ENCODE results near the gene PTGIR.
"Not testable (repeated sequence)": the region's sequence is repeated elsewhere in the genome, so short reads cannot be mapped to it uniquely, and the experiment has no call there.

Gene PTGIR

DNA sequence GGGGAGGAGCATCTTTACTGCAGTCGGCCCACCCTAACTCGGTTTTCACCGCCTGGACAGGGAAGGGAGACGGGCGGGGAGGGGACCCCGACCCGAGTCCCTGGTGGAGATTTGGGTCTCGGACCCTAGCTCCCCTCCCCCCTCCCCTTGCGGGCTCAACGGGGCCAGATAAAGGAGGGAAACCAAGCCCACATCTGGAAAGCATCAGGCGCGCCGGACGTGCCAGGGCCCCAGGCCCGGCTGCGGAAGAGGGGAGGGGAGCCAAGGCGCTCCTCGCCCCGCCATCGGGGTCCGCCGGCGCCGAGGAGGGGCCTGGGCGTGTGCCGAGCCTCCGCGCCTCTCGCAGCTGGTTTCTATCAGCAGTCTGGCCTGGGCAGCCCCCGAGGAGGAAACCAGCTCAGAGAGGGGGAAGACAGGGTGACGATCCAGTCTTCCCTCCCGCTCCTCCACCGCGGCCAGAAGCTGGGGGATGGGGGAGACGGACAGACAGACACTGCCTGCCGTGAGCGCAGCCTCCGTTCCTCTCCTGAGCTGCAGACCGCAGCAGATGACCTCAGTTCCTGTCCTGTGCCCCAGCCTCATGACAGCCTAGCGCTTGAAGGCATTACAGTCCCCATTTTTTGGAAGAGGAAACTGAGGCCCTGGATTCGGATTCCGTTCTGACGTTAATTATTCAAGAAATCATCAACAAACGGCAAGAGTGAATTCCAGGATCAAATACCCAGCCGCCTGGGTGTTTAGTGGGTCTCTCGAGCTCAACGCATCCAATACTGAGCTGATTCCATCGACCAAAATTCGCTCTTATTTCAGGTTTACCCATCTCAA is 14.7 kb upstream of the PTGIR start:
- DNase-seq, result no peak

DNA sequence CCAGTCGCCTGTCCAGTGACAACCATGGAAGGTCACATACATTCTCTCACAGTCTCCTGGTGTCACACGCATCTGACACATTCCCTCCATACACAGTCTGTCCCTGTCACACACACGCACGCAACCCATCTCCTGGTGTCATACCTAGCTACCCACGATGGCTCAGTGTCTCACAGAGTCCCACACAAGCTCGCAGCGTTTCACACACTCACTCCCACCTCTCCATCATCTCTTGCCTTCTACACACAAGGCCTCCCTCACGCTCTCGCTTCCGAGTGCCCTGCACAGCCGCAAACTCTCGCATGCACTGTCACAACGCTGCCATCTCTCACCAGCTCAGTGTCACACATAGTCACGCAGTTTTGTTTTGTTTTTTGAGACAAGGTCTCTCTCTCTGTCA is 12.3 kb upstream of the PTGIR start:
- no peak for DNase-seq

DNA sequence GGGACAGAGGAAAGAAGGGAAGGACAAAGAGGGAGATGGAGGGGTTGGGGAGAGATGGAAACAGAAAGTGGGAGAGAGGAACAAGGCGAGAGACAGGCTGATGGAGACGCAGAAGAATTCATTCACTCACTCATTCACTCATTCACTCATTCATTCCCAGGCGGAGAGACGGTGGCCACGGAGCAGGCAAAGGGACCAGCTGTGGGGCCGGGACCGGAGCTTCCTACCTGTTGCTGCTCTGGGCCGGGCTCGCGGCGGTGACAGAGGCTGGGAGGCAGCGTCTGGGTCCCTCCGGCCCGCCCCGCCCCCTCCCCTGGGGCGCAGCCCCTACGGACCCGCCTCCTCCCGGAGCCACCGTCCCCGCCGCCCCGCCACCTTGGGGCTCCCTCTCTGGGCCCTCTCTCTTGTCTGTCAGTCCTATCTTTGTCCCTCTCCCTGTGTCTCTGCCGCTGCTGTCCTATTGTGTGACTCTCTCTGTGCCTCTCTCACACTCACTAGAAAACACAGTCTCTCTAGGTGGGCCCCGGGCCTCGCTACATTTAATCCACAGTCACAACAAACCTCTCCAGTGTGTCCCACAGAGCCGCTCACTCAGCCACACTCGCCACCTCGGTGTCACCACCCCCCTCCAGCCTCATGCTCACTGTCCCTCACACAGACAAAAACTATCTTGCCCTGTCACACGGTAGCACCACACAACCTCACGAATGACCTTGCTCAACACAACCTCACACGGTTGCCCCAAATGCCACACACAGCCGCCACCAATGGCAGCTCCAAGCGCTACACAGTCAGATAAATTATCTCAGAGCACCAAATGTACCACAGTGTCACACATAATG is 11.3 kb upstream of the PTGIR start, which contains the start of gene GNG8:
Gene GNG8 (minus strand): TSS at position 283 of the 842 bp plus-strand sequence. CDS start 1,520 bp downstream, outside the sequence.
- DNase-seq, result no peak

DNA sequence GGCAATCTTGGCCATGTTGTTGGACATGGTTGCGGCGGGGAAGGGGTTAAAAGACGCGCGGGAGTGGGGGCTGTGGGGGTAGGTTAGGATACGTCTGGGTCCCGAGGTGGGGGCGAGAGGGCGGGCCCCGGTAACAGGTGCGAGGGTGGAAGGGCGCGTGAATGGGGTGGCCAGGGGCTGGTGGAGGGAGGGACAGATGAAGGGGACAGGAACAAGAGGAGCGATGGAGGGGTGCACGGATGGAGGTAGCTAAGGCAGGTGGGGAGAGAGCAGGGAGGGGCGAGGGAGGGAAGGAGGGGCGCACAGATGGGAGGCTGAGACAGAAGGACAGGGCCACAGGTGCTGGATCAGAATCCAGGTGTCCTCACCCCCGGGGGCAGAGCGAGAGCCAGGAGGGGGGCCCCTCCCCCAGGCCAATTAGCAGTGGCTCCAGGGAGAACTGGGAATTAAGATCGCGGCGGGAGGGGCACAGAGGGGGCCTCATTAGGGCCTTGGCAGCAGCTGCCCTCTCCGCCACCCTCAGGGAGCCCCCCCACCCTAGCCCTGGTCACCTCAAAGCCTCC is 9.8 kb upstream of the PTGIR start:
- DNase-seq, result no peak

DNA sequence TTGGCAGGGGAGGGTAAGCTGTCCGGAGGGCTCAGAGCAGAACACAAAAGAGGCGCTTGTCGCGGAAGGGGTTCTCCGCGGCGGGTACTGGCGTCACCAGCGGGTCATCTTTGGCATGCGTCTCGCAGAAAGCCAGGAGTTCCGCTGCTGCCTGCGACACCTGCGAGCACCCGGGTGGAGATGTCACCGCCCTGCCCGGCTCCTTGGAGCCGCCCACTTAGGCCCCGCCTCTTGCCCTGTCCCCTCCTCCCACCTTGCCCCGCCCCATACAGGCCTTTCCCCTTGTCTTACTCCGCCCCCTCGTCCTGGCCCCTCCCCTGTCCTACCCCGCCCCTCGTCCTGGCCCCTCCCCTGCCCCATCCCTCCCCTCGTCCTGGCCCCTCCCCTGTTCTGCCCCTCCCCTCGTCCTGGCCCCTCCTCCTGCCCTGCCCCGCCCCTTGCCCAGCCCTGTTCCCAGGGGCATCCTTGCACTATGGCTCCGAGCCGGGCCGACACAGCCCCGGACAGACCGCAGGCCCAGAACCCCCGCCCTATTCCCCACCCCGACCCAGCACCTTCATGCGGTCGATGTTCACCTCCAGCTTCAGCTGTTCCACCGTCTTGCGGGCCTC is 9.3 kb upstream of the PTGIR start:
- DNase-seq, result peak; percentile 92 to 93

DNA sequence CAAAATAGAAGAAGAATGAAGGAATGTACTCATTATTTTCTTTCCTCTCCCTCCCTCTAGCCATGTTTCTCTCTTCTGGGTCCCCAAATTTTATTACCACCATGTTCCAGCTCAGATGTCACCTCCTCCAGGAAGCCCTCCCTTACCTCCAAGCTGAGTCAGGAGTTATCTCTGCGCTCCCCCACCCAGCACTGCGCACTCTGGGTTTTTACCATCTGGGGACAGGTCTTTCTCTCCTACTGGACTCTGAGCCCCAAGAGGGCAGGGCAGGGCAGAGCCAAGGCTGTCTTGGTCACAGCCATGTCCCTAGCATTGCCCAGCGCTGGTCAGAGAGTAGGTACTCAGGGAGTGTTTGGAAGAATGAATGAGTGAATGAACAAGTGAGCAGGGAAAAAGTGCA is 8.2 kb upstream of the PTGIR start:
- no peak for DNase-seq

DNA sequence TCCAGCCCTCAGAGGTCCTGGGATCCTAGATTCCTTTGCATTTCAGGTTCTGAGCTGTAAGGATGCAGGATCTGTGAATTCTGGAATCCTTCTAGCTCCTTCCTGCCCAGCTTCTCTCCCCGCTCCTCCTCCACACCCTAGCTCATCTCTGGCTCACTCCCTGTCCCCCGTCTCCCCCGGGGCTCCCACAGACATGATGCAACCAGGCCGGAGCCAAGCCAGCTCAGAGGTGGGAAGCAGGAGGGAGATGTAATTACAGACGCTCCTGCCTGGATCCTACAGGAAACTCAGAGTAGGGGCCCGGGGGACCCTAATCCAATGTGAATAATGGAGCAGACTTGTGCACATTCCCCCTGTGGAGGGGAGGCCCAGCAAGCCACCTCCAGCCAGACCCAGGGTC is 6.6 kb upstream of the PTGIR start:
- no peak for DNase-seq

DNA sequence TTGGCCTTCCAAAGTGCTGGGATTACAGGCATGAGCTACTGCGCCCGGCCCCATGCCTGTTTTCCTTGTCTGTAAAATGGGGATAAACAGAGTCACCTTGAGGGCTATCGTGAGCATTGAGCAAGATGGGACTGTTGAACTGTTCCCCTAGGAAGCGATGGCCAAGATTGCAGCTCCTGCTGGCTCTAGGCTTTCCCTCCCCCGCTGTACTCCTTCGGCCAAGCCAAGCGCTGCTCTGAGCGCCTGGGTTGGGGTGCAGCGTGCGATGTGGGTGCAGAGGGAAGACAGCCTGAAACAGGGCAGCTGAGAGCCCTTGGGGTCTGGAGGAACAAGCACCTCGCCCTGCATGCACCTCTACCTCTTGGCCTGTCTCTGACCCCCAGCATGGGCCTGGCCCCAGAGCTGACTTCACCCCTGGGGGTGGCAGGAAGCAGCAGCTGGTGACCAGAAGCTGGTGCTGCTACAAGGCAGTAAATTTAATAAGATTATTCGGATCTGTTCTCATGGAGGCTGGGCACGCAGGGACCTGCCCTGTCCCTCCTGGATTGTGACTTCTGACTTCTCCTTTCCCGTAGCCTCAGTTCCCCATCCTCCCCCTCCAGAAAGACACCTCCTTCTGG is 5.8 kb upstream of the PTGIR start:
- no peak for DNase-seq

DNA sequence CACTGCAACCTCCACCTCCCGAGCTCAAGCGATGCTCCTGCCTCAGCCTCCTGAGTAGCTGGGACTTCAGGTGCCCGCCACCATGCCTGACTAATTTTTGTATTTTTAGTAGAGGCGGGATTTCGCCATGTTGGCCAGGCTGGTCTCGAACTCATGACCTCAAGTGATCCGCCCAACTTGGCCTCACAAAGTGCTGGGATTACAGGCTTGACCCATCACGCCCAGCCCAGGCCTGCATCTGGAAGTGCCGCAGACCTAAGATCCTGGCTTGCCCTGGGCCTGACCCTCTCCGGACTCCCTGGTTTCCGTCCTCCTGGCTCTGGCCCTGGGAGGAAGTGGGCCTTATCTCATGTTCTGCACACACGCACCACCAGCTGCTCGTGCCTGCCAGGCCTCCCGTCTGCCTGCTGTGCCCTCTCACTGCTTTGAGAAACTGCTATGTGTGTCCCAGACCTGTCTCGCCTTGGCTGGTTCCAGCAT is 4.7 kb upstream of the PTGIR start:
- no peak for DNase-seq

DNA sequence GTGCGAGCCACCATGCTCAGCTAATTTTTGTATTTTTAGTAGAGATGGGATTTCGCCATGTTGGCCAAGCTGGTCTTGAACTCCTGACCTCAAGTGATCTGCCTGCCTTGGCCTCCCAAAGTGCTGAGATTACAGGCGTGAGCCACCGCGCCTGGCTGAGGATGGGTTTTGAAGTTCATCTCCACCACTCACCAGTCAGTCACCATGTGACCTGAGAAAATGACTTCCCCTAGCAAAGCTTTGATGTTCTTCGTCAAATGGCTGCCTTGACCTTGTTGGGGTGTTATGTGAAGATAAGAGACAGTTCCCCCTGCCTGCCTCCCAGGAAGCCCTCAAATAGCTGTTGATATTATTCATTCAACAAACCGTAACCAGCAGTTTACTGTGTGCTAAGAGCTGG is 4.1 kb upstream of the PTGIR start:
- not testable (repeated sequence) for DNase-seq

DNA sequence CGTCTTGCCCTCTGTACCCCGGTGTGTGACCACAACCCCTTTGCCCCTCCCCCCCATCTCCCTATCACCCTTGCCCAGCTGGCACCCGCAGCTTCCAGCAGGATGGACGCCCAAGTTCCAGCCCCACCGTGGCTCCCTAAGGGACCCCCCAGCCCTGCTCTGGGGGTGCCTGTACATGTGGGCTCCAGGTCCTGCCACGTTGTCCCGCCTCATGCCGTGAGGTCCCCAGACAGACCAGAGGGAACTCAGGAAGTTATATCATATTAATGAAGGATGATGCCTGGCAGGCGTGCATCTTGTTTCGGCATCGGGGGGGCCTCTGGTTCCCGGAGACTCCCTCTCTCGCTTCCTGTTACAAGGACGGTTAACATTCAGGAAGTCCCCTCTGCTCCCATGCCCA is 1.6 kb upstream of the PTGIR start:
- no peak for DNase-seq

DNA sequence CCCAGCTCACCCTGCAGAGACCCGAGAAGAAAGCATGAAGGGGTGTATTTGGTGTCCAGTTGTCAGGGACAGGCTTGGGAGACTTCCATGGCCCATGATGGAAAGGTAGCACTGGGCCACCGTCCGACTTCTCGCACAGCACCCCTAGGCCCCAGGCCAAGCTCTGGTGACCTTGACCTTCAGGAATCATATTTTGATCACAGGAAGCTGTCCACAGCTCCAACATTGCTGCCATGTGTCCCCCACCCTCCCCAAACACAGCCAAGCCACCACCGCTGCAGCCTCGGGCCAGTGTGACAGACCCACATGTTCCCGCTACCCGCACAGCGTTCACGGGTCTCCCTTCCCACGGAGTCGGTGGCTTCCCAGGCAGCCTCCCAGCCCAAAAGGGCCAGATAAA is 842 bp upstream of the PTGIR start:
- DNase-seq, result no peak

DNA sequence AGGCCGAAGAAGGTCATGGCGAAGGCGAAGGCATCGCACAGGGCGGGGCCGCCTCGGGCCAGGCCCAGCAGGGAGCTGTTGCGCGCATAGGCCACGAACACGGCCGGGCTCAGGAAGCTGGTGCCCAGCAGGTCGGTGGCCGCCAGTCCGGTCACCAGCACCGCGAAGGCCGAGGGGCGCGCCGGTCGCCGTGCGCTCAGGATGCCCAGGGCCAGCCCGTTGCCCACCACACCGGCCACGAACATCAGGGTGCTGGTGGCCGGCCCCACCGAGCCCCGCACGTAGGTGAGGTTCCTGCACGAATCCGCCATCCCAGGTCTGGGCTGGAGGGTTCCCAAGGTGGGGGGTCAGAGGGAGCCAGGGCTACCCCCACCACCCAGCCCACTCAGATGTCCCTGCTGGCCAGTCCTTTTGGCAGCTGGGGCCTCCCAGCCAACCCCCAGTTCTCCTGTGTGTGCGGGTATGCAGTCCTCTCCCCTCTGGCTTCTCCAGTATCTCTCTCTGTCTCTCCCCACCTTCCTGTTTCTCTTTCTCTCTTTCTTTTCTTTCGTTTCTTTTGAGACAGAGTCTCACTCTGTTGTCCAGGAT is 880 bp downstream of the PTGIR start:
- no peak for DNase-seq

DNA sequence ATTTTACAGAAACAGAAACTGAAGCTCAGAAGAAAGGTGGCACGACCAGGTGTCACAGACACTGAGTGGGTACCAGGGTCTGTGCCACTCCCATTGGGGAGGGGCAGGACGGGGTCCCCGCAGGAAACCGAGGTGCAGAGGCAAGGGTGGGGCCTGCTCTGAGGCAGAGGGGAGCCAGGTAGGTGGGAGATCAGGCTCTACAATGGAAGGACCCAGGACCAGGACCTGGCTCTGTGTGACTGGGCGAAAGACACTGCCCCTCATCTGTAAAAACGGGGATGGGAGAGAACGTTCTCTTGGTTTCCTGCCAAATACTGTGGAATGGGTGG is 2.8 kb downstream of the PTGIR start:
- no peak for DNase-seq

DNA sequence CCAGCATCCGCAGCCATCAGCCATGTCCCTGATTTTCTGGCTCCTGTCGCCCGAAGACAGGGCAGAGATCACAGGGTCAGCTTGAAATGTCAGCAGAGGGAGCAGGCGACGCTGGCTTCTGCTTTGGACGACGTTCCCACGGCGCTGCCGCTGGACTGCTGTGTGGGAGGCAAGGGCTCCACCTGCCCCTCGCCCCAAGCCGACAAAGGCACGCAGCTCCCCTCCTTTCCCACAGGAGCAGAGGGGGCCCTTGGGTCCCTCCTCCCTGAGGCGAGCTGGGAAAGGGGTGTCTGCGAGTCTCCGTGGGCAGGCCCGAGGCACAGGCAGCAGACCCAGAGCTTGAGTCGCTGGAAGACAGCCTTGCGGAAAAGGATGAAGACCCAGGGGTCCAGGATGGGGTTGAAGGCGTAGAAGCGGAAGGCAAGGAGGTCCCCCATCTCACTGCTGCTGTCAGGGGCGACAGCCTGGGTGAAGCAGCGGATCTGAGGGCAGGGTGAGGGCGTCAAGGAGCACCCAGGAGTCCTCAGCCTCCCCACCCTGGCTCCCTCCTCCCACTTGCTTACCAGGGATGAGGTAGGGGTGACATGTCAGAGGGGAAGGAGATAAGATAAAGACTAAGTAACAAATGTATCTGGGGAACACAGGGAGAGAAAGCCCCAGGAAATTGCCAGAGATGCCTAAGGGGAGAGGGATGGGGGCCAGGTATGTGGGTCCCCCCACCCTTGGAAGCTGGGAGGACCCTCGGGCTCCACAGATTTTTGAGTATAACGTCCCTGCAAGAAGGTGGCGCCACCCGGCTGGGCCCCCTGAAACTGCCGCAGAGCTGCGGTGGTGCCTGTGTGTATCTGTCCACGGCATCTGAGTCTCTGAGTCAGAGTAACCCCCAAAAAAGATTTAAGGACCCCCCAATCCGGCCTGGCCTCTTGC is 3.4 kb downstream of the PTGIR start:
- no peak for DNase-seq

DNA sequence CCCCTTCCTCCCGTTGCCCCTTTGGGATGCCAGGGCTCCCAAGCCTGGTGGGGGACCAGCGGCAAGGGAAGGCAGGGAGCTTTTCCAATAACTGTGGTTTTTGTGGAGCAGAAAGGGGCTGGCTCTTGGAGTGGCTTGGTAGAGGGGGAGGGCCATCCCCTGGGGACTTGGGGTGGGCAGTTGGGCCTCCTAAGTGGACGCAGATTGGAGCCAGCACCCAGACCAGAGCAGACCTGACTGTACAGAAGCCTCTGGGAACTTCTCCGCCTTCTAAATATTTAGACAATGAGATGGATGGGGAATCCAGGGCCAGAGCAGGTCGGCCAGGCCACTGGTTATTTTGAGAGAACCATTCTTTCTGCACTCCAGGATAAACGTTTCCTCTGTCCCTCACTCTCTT is 4.2 kb downstream of the PTGIR start:
- DNase-seq, result no peak

DNA sequence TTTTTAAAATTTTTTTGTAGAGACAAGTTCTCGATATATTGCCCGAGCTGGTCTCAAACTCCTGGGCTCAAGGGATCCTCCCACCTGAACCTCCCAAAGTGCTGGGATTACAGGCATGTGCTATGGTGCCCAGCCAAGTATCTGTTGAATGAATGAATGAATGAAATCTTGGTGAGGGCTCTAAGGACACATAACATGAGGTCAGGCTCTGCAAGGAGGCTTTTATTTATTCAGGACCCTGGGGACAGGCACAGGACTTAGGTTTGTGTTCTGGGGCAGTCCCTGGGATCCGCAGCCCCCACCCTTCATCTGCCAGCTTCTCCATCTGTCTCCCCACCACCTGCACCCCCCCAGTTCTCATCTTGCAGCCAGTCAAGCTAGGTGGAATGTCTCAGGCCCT is 4.6 kb downstream of the PTGIR start:
- no peak for DNase-seq

DNA sequence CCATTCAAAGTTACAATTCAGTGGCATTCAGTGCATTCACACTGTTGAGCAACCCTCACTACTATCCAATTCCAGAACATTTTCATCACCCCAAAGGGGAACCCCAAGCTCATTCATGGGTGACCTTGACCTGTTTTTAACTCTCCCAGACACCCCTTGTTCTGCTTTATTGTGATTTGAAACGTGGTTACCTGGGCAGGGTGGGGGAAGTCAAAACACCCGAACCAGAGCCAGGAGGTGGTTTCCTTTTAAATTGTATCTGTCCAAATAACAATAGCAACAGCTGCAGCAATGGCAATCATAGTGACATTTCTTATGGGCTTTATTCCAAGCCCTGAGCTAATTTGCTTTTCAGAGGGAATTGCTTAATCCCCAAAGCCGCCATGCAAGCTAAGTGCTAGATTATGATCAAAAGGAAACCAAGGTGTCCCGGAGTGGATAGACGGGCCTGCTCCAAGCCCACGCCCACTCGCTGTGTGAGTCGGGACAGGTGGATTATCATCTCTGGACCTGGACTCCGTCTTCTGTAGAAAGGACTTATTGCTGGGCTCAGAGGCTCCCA is 6.1 kb downstream of the PTGIR start:
- DNase-seq, result no peak

DNA sequence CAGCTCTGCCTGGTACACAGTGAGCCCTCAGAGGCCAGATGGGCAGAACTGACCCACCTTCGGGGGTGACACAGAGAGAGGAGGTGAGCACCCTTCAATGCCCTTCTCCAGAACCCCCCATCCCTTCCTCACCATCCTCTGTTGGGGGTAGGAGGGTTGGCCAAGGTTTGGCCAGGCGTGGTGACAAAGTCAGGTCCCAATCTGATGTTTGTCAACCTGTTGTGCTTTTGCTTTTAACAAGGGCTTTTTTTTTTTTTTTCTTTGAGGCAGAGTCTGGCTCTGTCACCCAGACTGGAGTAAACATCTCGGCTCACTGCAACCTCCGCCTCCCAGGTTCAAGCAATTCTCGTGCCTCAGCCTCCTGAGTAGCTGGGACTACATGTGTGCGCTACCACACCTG is 7.3 kb downstream of the PTGIR start:
- no peak for DNase-seq

DNA sequence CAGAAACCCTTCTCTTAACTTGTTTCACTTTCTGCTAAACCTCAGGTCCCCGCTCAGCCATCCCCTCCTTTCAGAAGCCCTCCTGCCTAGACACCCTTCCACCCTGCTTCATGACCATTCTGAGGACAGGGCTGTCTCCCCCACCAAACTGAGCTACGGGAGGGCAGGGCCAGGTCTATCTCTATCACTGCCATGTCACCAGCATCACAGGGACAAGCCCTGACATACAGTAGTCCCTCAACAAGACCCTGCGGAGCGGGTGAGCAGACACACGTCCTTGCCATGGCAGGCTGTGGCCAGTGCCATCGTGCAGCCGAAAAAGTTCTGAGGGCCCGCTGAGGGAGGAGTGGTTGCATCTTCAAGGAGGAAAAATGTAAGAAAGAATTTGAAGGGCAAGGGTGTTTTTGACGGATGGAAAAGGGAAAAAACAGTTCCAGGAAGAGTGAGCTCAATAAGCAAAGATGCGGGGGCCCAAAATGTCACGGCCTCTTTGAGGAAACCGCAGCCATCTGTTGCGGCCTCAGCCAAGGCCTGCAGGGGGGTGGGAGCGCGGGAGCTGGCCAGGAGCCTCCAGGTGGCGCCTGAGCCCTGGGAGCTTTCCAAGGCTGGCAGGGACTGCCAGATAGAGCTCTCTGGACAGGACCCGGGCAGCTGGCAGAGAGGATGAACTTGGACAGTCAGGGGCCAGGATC is 8.1 kb downstream of the PTGIR start:
- peak in 1 of 2 experiments; percentile 45 for DNase-seq

All from stimulated activated CD4-positive, alpha-beta T cell treated with anti-CD3 and anti-CD28 coated beads, Interleukin-4, amount 100 ng/mL, for 4 hours (primary cell).